GM21576 (cell line): Measurements from ENCODE around the gene AIPL1.

ENCODE experiments used
- ATAC-seq: cut with Tn5 transposase; IDR thresholded peaks from one replicate; pipeline ENCODE4 v1.9.1; 2021; ENCODE audit warnings: mild to moderate bottlenecking, moderate library complexity; ENCODE audit not compliant: unreplicated experiment

Gene AIPL1

DNA sequence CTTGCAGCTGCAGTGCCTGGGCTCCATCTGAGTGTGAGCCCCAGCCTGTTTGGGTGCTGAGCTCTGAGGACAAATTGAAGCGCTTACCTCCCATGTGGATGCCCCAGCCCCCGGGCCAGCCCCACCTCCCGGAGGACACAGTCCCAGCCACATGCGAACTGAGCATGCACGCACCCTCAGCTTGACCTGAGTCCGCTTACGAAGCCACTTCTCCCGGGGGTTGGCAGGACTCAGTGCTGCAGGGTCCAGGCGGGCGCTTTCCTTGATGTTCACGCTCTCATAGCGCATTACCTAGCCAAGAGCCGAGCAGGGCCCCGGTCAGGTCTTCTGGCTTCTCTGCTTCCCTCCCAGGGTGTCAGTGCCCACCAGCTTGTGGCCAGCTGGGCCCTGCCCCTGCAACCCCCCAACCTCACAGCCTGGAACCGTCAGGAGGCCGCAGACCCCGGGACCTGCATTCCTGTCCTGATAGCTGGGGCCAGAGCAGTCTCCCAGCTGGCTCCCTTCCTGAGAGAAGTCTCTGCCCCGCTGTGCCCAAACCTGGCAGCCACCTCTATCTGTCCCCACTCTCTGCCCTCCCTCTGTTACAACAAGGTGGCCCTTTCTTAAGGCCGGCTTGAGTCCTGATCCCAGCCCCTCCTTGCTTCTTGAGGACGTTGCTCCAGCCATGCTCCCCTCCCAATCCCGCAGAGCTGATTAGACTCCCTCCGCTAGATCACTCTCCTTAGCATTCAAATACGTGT lies 33.3 kb upstream of the AIPL1 start:
- ATAC-seq, result no peak

DNA sequence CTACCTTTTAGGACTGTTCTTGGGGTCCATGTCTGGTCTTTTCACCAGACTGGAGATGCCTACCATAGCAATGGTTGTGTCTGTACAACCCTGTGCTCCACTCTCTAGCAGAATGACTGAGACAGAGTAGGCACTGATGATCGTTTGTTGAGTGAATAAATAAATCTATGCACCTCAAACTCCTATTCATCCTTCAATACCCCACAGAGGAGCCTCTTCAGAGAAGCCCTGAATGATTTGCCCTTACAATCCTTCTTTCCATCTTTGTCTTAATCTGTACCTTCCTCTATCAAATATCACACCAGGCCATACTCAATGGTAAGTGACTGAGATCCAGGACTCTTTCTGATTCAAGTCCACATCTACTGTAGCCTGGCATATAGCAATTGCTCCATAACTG lies 32.6 kb upstream of the AIPL1 start:
- ATAC-seq, result no peak

DNA sequence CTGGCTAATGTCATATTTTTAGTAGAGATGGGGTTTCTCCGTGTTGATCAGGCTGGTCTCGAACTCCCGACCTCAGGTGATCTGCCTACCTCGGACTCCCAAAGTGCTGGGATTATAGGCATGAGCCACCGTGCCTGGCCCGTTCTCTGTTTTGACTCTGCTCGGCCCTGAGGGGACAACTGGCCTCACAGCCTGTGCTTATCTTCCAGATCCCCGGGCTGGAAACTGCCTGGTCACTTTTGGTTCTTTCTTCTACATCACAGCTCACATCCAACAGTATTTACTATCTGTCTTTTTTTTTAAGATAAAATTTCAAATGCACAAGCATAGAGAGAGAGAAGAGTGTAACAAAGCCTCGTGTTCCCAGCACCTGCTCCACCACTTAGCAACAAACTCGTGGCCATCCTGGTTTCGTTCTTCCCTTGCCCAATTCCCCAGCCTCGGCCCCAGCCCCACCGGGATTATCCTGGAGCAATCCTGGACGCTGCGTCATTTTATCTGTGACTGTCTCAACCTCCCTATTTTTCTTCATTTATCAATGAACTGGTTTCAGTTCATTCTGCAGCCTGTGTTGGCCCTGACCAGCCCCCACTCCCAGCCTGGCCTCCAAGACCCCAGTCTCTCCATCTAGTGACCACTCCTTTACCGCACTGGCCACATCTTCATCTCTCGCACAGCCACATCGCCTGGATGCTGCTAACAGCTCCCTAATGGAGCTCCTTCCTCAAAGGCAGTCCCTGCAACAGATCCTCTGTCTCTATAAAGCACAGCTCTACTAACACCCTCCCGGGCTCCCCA lies 30.5 kb upstream of the AIPL1 start:
- ATAC-seq, result no peak

DNA sequence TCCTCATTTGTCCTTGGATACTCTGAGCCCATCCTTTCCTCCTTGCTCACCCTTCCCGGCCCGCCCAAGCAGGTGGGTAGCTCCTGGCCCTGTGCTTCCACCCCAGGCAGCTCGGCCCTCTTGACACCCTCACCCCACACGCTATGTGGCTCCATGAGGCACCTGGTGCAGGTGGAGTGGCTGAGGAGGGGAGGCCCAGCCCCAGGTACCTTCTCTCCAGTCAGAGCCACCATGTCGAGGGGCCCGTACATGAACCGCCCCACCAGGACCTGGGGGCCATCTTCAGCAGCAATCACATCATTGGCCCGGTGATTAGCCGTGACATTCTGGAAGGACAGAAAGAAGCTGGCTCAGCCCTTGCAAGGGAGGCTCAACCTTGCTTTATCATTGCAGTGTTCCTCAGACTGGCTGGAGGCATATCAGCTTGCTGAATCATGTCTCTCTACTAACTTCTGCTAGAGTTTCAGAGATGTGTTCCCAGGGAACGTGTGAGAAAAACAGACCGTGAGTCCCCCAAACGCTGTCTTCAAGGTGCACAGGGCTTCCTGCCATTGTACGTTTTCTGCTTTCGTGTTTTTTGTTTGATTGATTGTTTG lies 29.6 kb upstream of the AIPL1 start:
- no peak for ATAC-seq

DNA sequence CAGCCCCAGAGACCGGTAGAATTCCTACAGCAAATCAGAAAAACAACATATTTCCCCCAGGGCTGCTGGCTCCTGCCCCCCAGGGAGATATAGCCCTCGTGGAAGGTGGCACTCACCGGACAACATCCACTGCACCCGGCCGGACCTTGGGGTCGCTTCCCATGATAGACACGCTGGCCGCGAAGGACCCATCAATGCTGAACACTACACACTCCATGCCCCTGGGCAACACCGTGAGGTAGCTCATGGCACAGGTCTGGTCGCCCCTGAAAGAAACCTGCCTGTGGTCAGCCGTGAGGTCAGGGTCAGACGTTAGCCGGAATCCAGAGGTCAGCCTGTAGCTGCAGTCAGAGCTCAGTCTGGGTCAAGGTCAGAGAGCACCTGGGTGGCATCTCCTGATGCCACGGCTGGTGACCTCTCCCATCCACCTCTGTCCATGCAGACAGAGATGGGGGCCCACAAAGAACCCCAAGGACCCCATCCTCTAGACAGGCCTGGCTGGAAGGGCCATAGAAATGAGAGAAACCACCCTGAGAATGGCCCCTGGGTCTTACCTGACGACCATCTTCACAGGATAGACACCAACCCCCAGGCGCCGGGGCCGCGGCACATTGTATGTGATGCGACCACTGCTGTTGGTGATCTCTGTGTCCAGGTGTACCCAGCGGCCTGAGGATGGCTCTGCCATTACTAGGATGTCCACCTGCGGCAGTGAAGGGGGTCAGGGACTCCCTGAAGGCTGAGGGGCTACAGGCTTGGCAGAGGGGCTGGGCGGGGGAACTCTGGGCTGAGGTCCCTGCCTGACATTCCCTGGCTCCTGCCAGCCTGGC lies 28.9 kb upstream of the AIPL1 start:
- ATAC-seq, result no peak

GRCh38 chr17:6462692-6463091 lies 27.8 kb upstream of the AIPL1 start:
- no peak for ATAC-seq

GRCh38 chr17:6461792-6462524 lies 27.0 kb upstream of the AIPL1 start:
- ATAC-seq, result no peak

DNA sequence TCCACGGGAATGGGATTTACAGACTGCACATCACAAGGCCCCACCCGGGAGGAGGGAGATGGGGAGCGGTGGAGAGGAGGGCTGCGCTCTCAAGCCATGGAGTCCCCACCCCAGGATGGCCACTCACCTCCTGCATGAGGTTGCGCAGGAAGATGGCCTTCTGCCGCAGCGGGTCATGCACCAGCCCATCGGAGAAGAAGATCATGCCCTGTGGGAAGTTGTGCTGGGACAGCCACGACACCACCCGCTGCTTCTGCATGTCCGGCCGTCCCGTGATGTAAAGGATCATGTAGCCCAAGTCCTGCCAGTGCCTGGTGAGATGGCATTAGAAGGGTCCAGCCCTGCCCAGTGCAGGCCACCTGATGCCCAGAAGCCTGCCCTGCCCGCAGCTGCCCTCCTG lies 26.3 kb upstream of the AIPL1 start:
- no peak for ATAC-seq

- ATAC-seq, result no peak
Observed at GRCh38 chr17:6460531-6461161, 25.7 kb upstream of the AIPL1 start.

DNA sequence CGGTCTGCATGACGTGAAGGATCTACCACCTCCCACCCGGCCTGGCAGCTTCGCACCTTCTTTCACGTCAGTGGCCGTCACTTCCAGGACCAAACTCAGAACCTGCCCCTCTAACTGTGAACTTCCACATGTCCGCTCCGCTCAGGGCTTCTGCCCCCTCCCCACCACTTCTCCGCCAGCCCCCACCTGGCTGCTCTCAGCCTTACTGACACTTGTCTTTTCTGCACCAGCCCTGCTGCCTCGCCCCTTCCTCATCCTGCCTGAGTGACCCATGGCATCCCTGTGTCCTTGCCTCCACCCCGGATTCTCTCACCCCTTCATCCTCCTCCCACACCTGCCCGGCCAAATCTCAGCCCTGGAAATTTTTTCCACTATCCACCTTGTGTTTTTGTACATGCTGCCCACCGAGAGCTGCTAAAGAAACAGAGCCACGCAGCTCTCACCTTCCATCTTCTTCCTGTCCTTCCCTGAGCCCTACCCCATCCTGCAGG lies 23.6 kb upstream of the AIPL1 start:
- no peak for ATAC-seq

DNA sequence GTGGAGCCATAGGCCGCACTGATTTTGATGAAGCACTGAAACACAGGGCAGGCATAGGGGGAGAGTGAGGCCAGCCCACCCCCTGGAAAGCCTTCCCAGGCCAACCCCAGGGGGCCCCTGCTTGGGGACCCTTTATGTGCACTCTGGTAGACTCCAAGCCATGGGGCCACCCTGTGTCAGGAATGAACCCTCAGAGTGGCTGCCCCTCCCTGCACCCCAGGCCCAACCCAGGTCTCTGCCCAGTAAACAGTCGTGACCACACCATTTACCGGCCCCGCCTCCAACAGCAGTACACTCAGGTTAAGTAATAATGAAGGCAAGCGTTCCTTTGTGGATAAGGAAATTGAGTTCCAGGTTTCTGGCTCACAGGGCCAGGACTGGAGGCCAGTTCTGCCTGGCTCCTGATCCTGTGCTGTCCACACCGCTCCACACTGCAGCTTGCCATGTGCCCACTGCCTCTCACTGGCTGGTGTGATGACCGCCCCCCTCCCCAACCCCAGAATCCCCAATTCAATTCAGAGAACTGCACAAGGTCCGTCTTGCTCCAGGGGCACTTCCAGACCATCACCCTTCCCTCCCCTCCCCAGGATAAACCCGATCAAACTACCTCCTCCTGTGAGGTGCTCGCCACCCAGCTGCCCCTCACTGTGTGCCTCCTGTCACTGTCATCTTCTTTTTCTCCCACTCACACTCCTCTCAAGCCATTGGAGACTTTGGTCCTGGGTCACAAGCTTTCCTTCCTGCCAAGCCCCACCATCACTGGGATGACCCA lies 23.0 kb upstream of the AIPL1 start:
- no peak for ATAC-seq

- no peak for ATAC-seq
Observed at GRCh38 chr17:6456914-6457687, 22.2 kb upstream of the AIPL1 start.

DNA sequence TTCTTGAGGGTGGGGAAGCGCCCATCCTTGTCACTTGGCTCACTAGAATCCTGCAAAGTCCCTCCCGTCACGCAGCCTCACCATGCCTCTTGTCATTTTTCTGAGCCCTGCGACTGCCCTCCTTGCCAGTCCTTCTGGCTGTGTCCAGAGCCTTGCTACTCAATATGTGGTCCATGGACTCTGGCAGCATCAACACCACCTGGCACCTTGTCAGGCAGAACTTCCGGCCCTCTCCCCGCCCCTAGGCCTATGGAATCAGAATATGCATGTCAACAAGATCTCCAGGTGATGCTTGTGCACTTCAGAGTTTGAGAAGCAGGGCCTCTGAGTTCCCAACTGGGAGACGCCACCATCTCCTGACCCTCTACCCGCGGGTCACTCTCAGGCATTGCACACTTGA lies 21.4 kb upstream of the AIPL1 start:
- no peak for ATAC-seq

DNA sequence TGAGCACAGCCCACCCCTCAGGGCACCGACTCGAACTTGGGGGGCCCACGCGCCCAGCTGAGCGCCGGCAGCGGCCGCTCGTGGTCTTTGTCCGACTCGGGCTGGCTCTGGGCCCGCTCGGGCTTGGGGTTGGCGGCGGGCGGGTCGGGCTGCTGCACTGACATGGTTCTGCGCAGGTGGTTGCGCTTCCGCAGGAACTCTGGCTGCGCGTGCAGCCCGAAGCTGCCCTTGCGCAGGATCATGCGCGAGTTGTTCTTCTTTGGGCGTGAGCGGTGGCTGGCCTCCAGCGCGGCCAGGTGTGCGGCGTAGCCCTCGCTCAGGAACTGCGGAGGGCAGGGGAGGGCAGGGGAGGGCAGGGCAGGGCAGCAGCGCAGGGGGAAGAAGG lies 20.4 kb upstream of the AIPL1 start:
- ATAC-seq, result no peak

- ATAC-seq, result no peak
Observed at GRCh38 chr17:6454495-6455320, 19.8 kb upstream of the AIPL1 start.

DNA sequence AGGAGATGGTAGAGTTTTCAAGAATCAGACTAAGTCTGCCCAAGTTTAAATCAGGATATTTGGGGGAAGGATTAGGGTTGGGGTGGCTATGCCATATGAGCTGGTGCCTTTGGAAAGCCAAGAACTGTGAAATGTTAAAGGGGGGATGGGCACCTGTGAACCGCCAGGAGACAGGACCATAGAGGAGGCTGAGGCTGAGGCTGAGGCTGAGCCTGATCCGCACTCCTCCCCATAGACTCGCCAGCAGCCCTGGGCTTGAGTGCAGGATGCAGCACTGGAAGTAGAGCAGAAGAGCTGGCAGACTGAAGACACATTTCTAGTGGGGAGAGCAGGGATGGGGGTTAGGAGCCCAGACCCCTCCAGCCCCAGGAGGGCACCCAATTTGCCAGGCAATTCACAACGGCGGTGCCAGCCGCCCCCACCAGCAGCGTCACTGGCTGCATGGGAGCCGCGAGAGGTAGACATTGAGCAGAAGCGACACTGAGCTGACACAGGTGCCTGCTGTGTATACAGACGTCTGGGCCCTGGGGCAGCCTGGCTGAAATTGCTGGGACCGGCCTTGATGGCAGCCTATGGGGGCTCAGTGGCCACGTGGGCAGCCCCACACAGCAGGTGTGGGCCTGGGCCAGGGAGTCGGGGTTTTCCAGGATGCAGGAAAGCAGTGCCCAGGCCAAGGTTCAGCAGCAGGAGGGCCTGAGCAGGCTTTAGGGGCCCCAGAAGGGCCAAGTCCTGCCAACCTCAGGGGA lies 18.5 kb upstream of the AIPL1 start:
- no peak for ATAC-seq
